IMR-90 (cell line): Measurements from ENCODE around the gene RTN3.
A peak's percentile ranks its signal among the peaks of the same experiment; 100 is the strongest.

Experiments used
- BHLHE40 ChIP-seq: fragments of 150-350 bp; IDR thresholded peaks from 2 replicates; pipeline ENCODE4 v1.6.1; 2016; ENCODE audit warnings: mild to moderate bottlenecking, low read depth, low read length
- CEBPB ChIP-seq: IDR thresholded peaks from 2 replicates; pipeline ENCODE4 v1.6.1; 2012; ENCODE audit warnings: low read depth, low read length, improper control_type of control experiment
- CTCF ChIP-seq: conservative IDR thresholded peaks from 2 replicates; pipeline ENCODE4 v1.5.1; 2012; ENCODE audit warnings: mild to moderate bottlenecking, low read depth, low read length, improper control_type of control experiment
- ELK1 ChIP-seq: fragments of 150-350 bp; IDR thresholded peaks from 2 replicates; pipeline ENCODE4 v1.6.1; 2016; ENCODE audit warnings: low read depth, mild to moderate bottlenecking, low read length, moderate library complexity, borderline replicate concordance
- FOS ChIP-seq: fragments of 150-350 bp; IDR thresholded peaks from 2 replicates; pipeline ENCODE4 v1.6.1; 2016; ENCODE audit warnings: low read depth, low read length
- MAFK ChIP-seq: IDR thresholded peaks from 2 replicates; pipeline ENCODE4 v1.6.1; 2012; ENCODE audit warnings: low read depth, low read length, improper control_type of control experiment
- MAZ ChIP-seq: IDR thresholded peaks from 2 replicates; pipeline ENCODE4 v1.6.1; 2012; ENCODE audit warnings: low read depth, mild to moderate bottlenecking, low read length, improper control_type of control experiment, moderate library complexity, borderline replicate concordance
- MXI1 ChIP-seq: IDR thresholded peaks from 2 replicates; pipeline ENCODE4 v1.6.1; 2012; ENCODE audit warnings: low read depth, mild to moderate bottlenecking, low read length, moderate library complexity, borderline replicate concordance
- NFE2L2 ChIP-seq: fragments of 150-350 bp; IDR thresholded peaks from 2 replicates; pipeline ENCODE4 v1.6.1; 2016; ENCODE audit warnings: low read depth, mild to moderate bottlenecking, low read length
- POLR2A ChIP-seq: IDR thresholded peaks from 2 replicates; pipeline ENCODE4 v1.6.1; 2012; ENCODE audit warnings: mild to moderate bottlenecking, low read depth, low read length
- RAD21 ChIP-seq: IDR thresholded peaks from 2 replicates; pipeline ENCODE4 v1.6.1; 2012; ENCODE audit warnings: low read length, improper control_type of control experiment
- RCOR1 ChIP-seq: IDR thresholded peaks from 2 replicates; pipeline ENCODE4 v1.6.1; 2012; ENCODE audit warnings: mild to moderate bottlenecking, low read length, improper control_type of control experiment; ENCODE audit not compliant: insufficient replicate concordance
- RFX5 ChIP-seq: IDR thresholded peaks from 2 replicates; pipeline ENCODE4 v1.8.0; 2012; ENCODE audit warnings: low read depth, mild to moderate bottlenecking, low read length, moderate library complexity
- SMC3 ChIP-seq: fragments of 150-350 bp; IDR thresholded peaks from 2 replicates; pipeline ENCODE4 v1.6.1; 2016; ENCODE audit warnings: low read depth, mild to moderate bottlenecking, antibody characterized with exemption, low read length, moderate library complexity

GRCh38 chr11:63671322-63672155 lies 9.8 kb upstream of the RTN3 start, which contains the start of gene ATL3:
- no peak; the same call in 1 of the 2 replicates for TF ChIP-seq POLR2A
- peak; percentile 98 for TF ChIP-seq MXI1
- TF ChIP-seq BHLHE40, result peak; percentile 50; the same call in 1 of the 2 replicates
- TF ChIP-seq FOS, result no peak
- peak; percentile 33; the same call in 1 of the 2 replicates for TF ChIP-seq CTCF
- TF ChIP-seq MAZ, result peak; percentile 66; the same call in 1 of the 2 replicates
- TF ChIP-seq CEBPB, result no peak
- TF ChIP-seq ELK1, result no peak
- TF ChIP-seq NFE2L2, result peak; percentile 62; the same call in 1 of the 2 replicates
- no peak for TF ChIP-seq SMC3
- TF ChIP-seq MAFK, result no peak; the same call in 1 of the 2 replicates
- peak; percentile 30; the same call in 1 of the 2 replicates for TF ChIP-seq RAD21
- no peak for TF ChIP-seq RFX5
- no peak for TF ChIP-seq RCOR1
